Suprapubic skin (tissue), 4 donors: ENCODE data around the gene CMTM3. TPM values are rescaled to one million over a fixed set of nuclear protein-coding genes. Genes with fewer than 3 reads are reported as not detected.
A peak's percentile ranks its signal among the peaks of the same experiment; 100 is the strongest.
"Not testable (repeated sequence)": the region's sequence is repeated elsewhere in the genome, so short reads cannot be mapped to it uniquely, and the experiment has no call there.

ENCODE experiments used
- DNase-seq, 2 donors: peaks; one replicate each; pipeline ENCODE4 v3.0.0-alpha.2; 2019; ENCODE audit warnings: low spot score in 2 of 2
- H3K27ac ChIP-seq: fragments of 200-600 bp; sonication (generic); one replicate; pipeline ENCODE4 v1.5.1; 2019
- H3K27me3 ChIP-seq: fragments of 200-600 bp; sonication (generic); one replicate; pipeline ENCODE4 v1.5.1; 2019
- H3K36me3 ChIP-seq: fragments of 200-600 bp; sonication (generic); one replicate; pipeline ENCODE4 v1.5.1; 2019
- H3K4me1 ChIP-seq: fragments of 200-600 bp; sonication (generic); one replicate; pipeline ENCODE4 v1.5.1; 2019
- H3K4me3 ChIP-seq: fragments of 200-600 bp; sonication (generic); one replicate; pipeline ENCODE4 v1.5.1; 2019; ENCODE audit warnings: mild to moderate bottlenecking
- H3K9me3 ChIP-seq: fragments of 200-600 bp; sonication (generic); one replicate; pipeline ENCODE4 v1.5.1; 2019
- CTCF ChIP-seq, 2 donors: fragments of 200-600 bp in 1 of 2; fragments of 450-650 bp in 1 of 2; sonication (generic) in 1 of 2; IDR thresholded peaks; one replicate each; pipeline ENCODE4 v1.5.1; 2016 to 2019; ENCODE audit warnings: antibody characterized with exemption in 2 of 2, mild to moderate bottlenecking in 1 of 2, moderate library complexity in 1 of 2
- EP300 ChIP-seq: sonication (generic); formaldehyde crosslinking; IDR thresholded peaks from one replicate; pipeline ENCODE4 v1.6.1; 2017; ENCODE audit warnings: antibody characterized with exemption
- POLR2A ChIP-seq, 2 donors: fragments of 450-650 bp; IDR thresholded peaks; one replicate each; pipeline ENCODE4 v1.6.1; 2017; ENCODE audit warnings: antibody characterized with exemption in 2 of 2, mild to moderate bottlenecking in 2 of 2, moderate library complexity in 2 of 2
- POLR2AphosphoS5 ChIP-seq, 3 donors: sonication (generic); formaldehyde crosslinking; IDR thresholded peaks; one replicate each; pipeline ENCODE4 v1.6.1; 2017; ENCODE audit warnings: antibody characterized with exemption in 3 of 3
- WGBS: methylation state at CpG from one replicate; pipeline ENCODE4 v1.1.5; 2018; 5-methylcytosine and 5-hydroxymethylcytosine counted together
- total RNA-seq, 4 donors: library from RNA; depleted of rRNA; stranded (reverse); fragments of >200 nt; gene quantifications; one replicate each; pipeline ENCODE4 v1.1.0, GENCODE V29; 2016

Gene CMTM3
- total RNA-seq, 4 donors from 2014 or later, result 6.5 to 15.5 (median 9.2) TPM

GRCh38 chr16:66605177-66605978 lies 874 bp downstream of the CMTM3 start:
- WGBS, result 37% methylated on average over 4 of the region's 61 CpGs
- Histone ChIP-seq H3K4me1 (peaks cover 33% of the 10 kb centered on the region), H3K27ac (peak overlapping the region; percentile 81), H3K9me3 (no peaks in the 10 kb centered on the region), H3K4me3 (peak overlapping the region; percentile 69), H3K27me3 (no peaks in the 10 kb centered on the region), H3K36me3 (peaks cover 15% of the 10 kb centered on the region)
- peak; percentile 85 to 87 for DNase-seq
- TF ChIP-seq POLR2A (IDR thresholded peaks at IDR 0.05) (no peak), EP300 (no peak), CTCF (IDR thresholded peaks at IDR 0.05) (no peak), POLR2AphosphoS5 (IDR thresholded peaks at IDR 0.05) (no peak)

- peaks cover 33% of the 10 kb centered on the region for H3K4me1 ChIP-seq
- 32% methylated on average over 6 of the region's 10 CpGs for WGBS
Observed at GRCh38 chr16:66605979-66606751, 1.7 kb downstream of the CMTM3 start.

GRCh38 chr16:66608241-66609138 lies 4.0 kb downstream of the CMTM3 start:
- no peaks in the 10 kb centered on the region for H3K27me3 ChIP-seq
- 36% methylated on average over 14 of the region's 17 CpGs for WGBS
- no peak for TF ChIP-seq POLR2AphosphoS5 (IDR thresholded peaks at IDR 0.05)
- peak; percentile 62 to 92 for TF ChIP-seq CTCF (IDR thresholded peaks at IDR 0.05)
- peaks cover 33% of the 10 kb centered on the region for H3K4me1 ChIP-seq
- H3K27ac ChIP-seq, result no peak overlapping the region
- no peaks in the 10 kb centered on the region for H3K9me3 ChIP-seq
- no peak overlapping the region for H3K4me3 ChIP-seq
- DNase-seq, result peak; percentile 89 to 90
- H3K36me3 ChIP-seq, result peaks cover 46% of the 10 kb centered on the region

More at GRCh38 chr16:66605979-66606751, 1.7 kb downstream of the CMTM3 start:
- H3K27ac ChIP-seq, result peak overlapping the region; percentile 81
- no peaks in the 10 kb centered on the region for H3K9me3 ChIP-seq
- peaks cover 23% of the 10 kb centered on the region for H3K36me3 ChIP-seq
- DNase-seq, result no peak
- H3K27me3 ChIP-seq, result no peaks in the 10 kb centered on the region
- no peak for TF ChIP-seq EP300
- no peak for TF ChIP-seq POLR2A (IDR thresholded peaks at IDR 0.05)
- peak overlapping the region; percentile 69 for H3K4me3 ChIP-seq

GRCh38 chr16:66609139-66609510 lies 4.6 kb downstream of the CMTM3 start:
- H3K36me3 ChIP-seq, result peaks cover 52% of the 10 kb centered on the region
- no peaks in the 10 kb centered on the region for H3K27me3 ChIP-seq
- DNase-seq, result no peak
- no peak overlapping the region for H3K27ac ChIP-seq
- H3K4me1 ChIP-seq, result peaks cover 33% of the 10 kb centered on the region
- H3K9me3 ChIP-seq, result no peaks in the 10 kb centered on the region
- 87% methylated on average over 8 of the region's 12 CpGs for WGBS
- no peak overlapping the region for H3K4me3 ChIP-seq
- TF ChIP-seq EP300, result no peak
- TF ChIP-seq POLR2AphosphoS5 (IDR thresholded peaks at IDR 0.05), result no peak
- TF ChIP-seq CTCF (IDR thresholded peaks at IDR 0.05), result no peak
- no peak for TF ChIP-seq POLR2A (IDR thresholded peaks at IDR 0.05)

GRCh38 chr16:66610111-66610820 lies 5.8 kb downstream of the CMTM3 start:
- no peak for DNase-seq
- no peaks in the 10 kb centered on the region for H3K9me3 ChIP-seq
- no peak overlapping the region for H3K4me3 ChIP-seq
- peaks cover 30% of the 10 kb centered on the region for H3K4me1 ChIP-seq
- TF ChIP-seq CTCF (IDR thresholded peaks at IDR 0.05) (no peak), POLR2A (IDR thresholded peaks at IDR 0.05) (no peak), POLR2AphosphoS5 (IDR thresholded peaks at IDR 0.05) (no peak), EP300 (no peak)
- 84% methylated on average over 14 of the region's 14 CpGs for WGBS
- H3K36me3 ChIP-seq, result peaks cover 57% of the 10 kb centered on the region
- no peaks in the 10 kb centered on the region for H3K27me3 ChIP-seq
- no peak overlapping the region for H3K27ac ChIP-seq

- Histone ChIP-seq H3K36me3 (peaks cover 60% of the 10 kb centered on the region), H3K4me1 (peaks cover 14% of the 10 kb centered on the region)
- not testable (repeated sequence) for H3K9me3 ChIP-seq, H3K27ac ChIP-seq, H3K27me3 ChIP-seq, H3K4me3 ChIP-seq, DNase-seq
- 94% methylated on average over 8 of the region's 8 CpGs for WGBS
Observed at GRCh38 chr16:66611911-66612310, 7.4 kb downstream of the CMTM3 start.
